ENCODE measurements around the gene ASS1.

ASS1 gene

GRCh38 chr9:130424595-130425454 lies 19.9 kb upstream of the ASS1 start:
- H3K27ac ChIP-seq, result peak overlapping the region; percentile 12; the same call in 1 of the 2 replicates
- DNase-seq (ENCODE audit: low spot score), result no peak
- POLR2A ChIA-PET (ENCODE audit: low non-redundant PET), result no interaction called here
- TF ChIP-seq CTCF (conservative IDR thresholded peaks at IDR 0.05; ENCODE audit: low read depth), result no peak
- CTCF ChIA-PET, result no interaction called here

DNA sequence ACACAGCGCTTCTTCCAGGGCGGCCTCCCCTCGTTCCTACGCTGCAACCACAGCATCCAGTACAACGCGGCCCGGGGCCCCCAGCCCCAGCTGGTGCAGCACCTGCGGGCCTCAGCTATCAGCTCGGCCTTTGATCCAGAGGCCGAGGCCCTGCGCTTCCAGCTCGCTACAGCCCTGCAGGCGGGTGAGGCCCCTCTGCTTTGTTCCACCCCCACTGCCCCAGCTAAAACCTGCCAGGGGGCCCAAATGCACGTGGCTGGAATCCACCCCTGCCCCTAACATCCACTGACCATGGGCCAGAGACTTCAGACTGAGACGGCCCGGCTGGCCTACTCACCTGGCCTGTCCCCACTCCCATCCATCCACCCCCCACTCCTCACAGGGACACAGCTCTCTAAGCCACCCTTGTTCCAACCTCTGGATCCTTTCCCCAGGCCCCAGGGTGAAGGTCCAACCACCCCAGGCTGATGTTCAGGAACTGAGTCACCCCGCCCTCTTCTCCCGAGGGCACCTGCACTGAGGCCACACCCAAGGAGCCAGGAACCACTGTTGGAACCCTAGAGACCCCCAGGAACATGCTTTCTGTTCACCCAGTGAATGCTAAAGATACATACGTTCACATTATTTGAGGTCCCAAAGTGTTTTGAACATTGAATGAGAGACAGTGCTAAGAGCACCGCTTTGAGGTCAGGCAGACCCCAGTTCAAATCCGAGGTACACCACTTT lies 18.9 kb upstream of the ASS1 start:
- no peak for TF ChIP-seq CTCF (conservative IDR thresholded peaks at IDR 0.05; ENCODE audit: low read depth)
- no peak for DNase-seq (ENCODE audit: low spot score)
- ChIA-PET CTCF (interaction anchor here (0.6 to 1.2 kb wide), 7 partner anchors 14 to 282 kb away, joined by 3 to 11 read pairs (median 4); no protein-coding TSS in a partner anchor), POLR2A (ENCODE audit: low non-redundant PET) (interaction anchor here (0.6 kb wide), 1 partner anchor 1636 kb away, joined by 3 read pairs; no protein-coding TSS in a partner anchor)
- peak overlapping the region; percentile 86 for H3K27ac ChIP-seq

GRCh38 chr9:130426467-130426773 lies 18.3 kb upstream of the ASS1 start:
- CTCF ChIA-PET, result interaction anchor here (0.6 to 1.2 kb wide), 6 partner anchors 15 to 282 kb away, joined by 3 to 7 read pairs (median 4); no protein-coding TSS in a partner anchor
- DNase-seq (ENCODE audit: low spot score), result no peak
- POLR2A ChIA-PET (ENCODE audit: low non-redundant PET), result interaction anchor here (0.6 kb wide), 1 partner anchor 1636 kb away, joined by 3 read pairs; no protein-coding TSS in a partner anchor
- peak overlapping the region; percentile 86 for H3K27ac ChIP-seq
- TF ChIP-seq CTCF (conservative IDR thresholded peaks at IDR 0.05; ENCODE audit: low read depth), result no peak

DNA sequence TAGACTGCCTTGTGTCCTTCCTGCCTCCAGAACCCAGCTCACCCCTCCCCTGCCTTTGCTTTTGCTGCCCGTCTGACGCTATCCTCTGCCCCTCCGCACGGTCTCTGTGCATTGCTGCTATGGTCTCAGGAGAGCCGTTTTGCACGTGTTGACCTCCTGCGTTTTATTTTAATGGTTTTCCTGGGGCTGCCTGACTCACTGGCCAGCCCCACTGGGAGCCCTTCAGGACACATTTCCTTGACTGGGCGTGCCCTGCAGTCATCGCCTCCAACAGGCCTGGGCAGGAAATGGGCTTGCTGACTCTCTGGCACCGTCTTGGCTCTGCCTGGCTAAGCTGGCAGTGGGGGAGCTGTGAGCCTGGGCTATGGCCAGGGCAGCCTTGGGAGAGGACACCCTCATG lies 17.9 kb upstream of the ASS1 start:
- no peak for TF ChIP-seq CTCF (conservative IDR thresholded peaks at IDR 0.05; ENCODE audit: low read depth)
- DNase-seq (ENCODE audit: low spot score), result peak; percentile 100
- ChIA-PET CTCF (interaction anchor here (0.5 to 1.2 kb wide), 6 partner anchors 17 to 933 kb away, joined by 3 to 4 read pairs (median 4); no protein-coding TSS in a partner anchor), POLR2A (ENCODE audit: low non-redundant PET) (interaction anchor here (0.6 kb wide), 1 partner anchor 1637 kb away, joined by 3 read pairs; no protein-coding TSS in a partner anchor)
- H3K27ac ChIP-seq, result peak overlapping the region; percentile 86

DNA sequence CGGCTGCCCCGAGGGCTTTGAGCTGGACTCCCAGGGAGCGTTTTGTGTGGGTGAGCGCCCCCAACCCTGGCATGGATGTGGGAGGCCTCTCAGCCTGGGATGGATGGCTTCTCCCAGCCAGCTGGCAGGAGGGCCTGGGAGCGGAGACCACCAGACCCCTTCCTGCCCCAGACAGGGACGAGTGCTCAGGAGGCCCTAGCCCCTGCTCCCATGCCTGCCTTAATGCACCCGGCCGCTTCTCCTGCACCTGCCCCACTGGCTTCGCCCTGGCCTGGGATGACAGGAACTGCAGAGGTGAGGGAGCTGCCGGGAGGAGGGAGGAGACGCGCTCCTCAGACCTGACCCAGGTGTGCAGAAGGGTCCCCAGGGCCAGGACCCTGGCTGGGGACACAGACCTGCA lies 17.4 kb upstream of the ASS1 start:
- TF ChIP-seq CTCF (conservative IDR thresholded peaks at IDR 0.05; ENCODE audit: low read depth), result no peak
- no peak for DNase-seq (ENCODE audit: low spot score)
- H3K27ac ChIP-seq, result peak overlapping the region; percentile 86
- ChIA-PET POLR2A (ENCODE audit: low non-redundant PET) (no interaction called here), CTCF (interaction anchor here (0.5 to 1.2 kb wide), 9 partner anchors 23 to 1658 kb away, joined by 3 to 8 read pairs (median 4); no protein-coding TSS in a partner anchor)

DNA sequence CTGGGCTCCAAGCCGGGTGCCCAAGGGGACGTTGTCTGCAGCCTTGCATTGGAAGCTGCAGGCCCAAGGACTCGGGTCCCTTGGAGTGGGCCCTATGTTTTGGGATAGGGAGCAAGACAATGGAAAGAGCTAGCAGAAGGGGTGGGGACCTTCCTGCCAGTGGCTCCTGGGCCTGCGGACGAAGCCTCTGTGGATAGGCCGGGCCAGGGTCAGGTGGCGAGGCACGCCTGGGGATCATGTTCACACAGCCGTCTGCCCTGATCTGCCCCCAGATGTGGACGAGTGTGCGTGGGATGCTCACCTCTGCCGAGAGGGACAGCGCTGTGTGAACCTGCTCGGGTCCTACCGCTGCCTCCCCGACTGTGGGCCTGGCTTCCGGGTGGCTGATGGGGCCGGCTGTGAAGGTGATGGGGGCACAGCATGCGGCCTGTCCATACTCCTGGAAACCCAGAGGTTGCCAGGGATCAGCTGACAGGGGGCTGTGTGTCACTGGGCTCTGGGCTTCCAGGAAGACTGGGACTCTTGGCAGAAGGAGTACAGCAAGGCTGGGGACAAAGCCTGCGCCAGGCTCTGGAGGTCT lies 16.6 kb upstream of the ASS1 start:
- no peak for DNase-seq (ENCODE audit: low spot score)
- H3K27ac ChIP-seq, result peak overlapping the region; percentile 86
- ChIA-PET POLR2A (ENCODE audit: low non-redundant PET) (no interaction called here), CTCF (interaction anchor here (0.6 to 1.2 kb wide), 3 partner anchors 22 to 255 kb away, joined by 3 to 6 read pairs (median 4); no protein-coding TSS in a partner anchor)
- no peak for TF ChIP-seq CTCF (conservative IDR thresholded peaks at IDR 0.05; ENCODE audit: low read depth)

All from RWPE1 (cell line).